Endothelial cell of umbilical vein (primary cell): ENCODE results near the gene FBXL13. TPM values are rescaled to one million over a fixed set of nuclear protein-coding genes. Genes with fewer than 3 reads are reported as not detected.

Experiments used
- BruUV-seq: library from RNA; stranded (reverse); fragments of 400-500 nt; replicated peaks from 2 replicates; lab custom pipeline; 2021; lab: Mats Ljungman, UMichigan
- CTCF ChIA-PET: fragments of 300-600, 350-600 bp; sonication (Branson Sonifier 250); formaldehyde crosslinking; loops from one replicate; lab custom pipeline; 2021; ENCODE audit warnings: antibody characterized with exemption, inconsistent platforms; lab: Charles Lee
- POLR2A ChIA-PET: fragments of 300-600, 350-600 bp; sonication (Branson Sonifier 250); formaldehyde crosslinking; loops from one replicate; lab custom pipeline; 2021; ENCODE audit warnings: antibody characterized with exemption, inconsistent platforms; lab: Charles Lee
- DNase-seq: peaks from one replicate; pipeline ENCODE4 v3.0.0-alpha.2; 2011; ENCODE audit warnings: low read depth, low spot score
- FAIRE-seq: peaks from 2 replicates; lab custom pipeline; 2011; peaks lifted over from hg19 to GRCh38; lab: Jason Lieb, UNC
- H2AFZ ChIP-seq: 2 replicates; pipeline ENCODE4 v1.6.0; 2012; ENCODE audit warnings: low read depth, low read length, control low read depth, inconsistent platforms
- H3K27ac ChIP-seq: 2 replicates; pipeline ENCODE4 v1.5.1; 2011; ENCODE audit warnings: low read depth, mild to moderate bottlenecking, control low read depth, low read length, moderate library complexity; ENCODE audit not compliant: insufficient read depth
- H3K27me3 ChIP-seq, 2 experiments: 2 replicates each; pipeline versions ENCODE4 v1.6.0 to v1.6.1; 2011; ENCODE audit warnings: low read length in 2 of 2, mixed read lengths in 1 of 2; ENCODE audit not compliant: control insufficient read depth in 2 of 2, insufficient read depth in 2 of 2
- H3K36me3 ChIP-seq, 2 experiments: 2 replicates in 1 of 2; 3 replicates in 1 of 2; pipeline ENCODE4 v1.5.1; 2011; ENCODE audit warnings: low read length in 2 of 2, mild to moderate bottlenecking in 1 of 2, moderate library complexity in 1 of 2; ENCODE audit not compliant: control insufficient read depth in 2 of 2, insufficient read depth in 2 of 2; ENCODE audit errors: extremely low read depth in 1 of 2
- H3K4me1 ChIP-seq: 3 replicates; pipeline ENCODE4 v1.5.1; 2011; ENCODE audit warnings: mild to moderate bottlenecking, low read length; ENCODE audit not compliant: control insufficient read depth, insufficient read depth; ENCODE audit errors: extremely low read depth
- H3K4me2 ChIP-seq: 2 replicates; pipeline ENCODE4 v1.6.1; 2011; ENCODE audit warnings: low read length, control low read depth, mixed read lengths; ENCODE audit not compliant: insufficient read depth
- H3K4me3 ChIP-seq, 3 experiments: fragments of 200-600 bp in 1 of 3; sonication (generic), shearing (Covaris generic) in 1 of 3; replicated peaks in 1 of 3; 2 replicates each; pipeline ENCODE4 v1.5.1; 2011 to 2016; ENCODE audit warnings: control low read depth in 3 of 3, low read length in 3 of 3, mild to moderate bottlenecking in 2 of 3, inconsistent platforms in 1 of 3, low read depth in 1 of 3, moderate library complexity in 1 of 3; ENCODE audit not compliant: insufficient read depth in 1 of 3
- H3K79me2 ChIP-seq: 2 replicates; pipeline ENCODE4 v1.6.0; 2012; ENCODE audit warnings: low read length, inconsistent platforms; ENCODE audit not compliant: control insufficient read depth, insufficient read depth
- H3K9ac ChIP-seq: replicated peaks from 2 replicates; pipeline ENCODE3; 2011; ENCODE audit warnings: low read length, control low read depth; ENCODE audit not compliant: insufficient read depth; ENCODE audit errors: extremely low read depth
- H3K9me1 ChIP-seq: replicated peaks from 3 replicates; pipeline ENCODE4 v1.6.0; 2011; ENCODE audit warnings: mild to moderate bottlenecking, low read length; ENCODE audit not compliant: control insufficient read depth, insufficient read depth; ENCODE audit errors: extremely low read depth
- H3K9me3 ChIP-seq: replicated peaks from 2 replicates; pipeline ENCODE4 v1.5.1; 2012; ENCODE audit warnings: low read length, inconsistent platforms; ENCODE audit not compliant: control insufficient read depth, insufficient read depth
- H4K20me1 ChIP-seq: replicated peaks from 2 replicates; pipeline ENCODE3; 2011; ENCODE audit warnings: mild to moderate bottlenecking, low read length; ENCODE audit not compliant: control insufficient read depth, insufficient read depth; ENCODE audit errors: extremely low read depth
- EZH2 ChIP-seq: IDR thresholded peaks from 2 replicates; pipeline ENCODE4 v1.6.1; 2012; ENCODE audit warnings: borderline replicate concordance, low read depth, mild to moderate bottlenecking, moderate library complexity, low read length, inconsistent platforms; ENCODE audit not compliant: severe bottlenecking
- GATA2 ChIP-seq: IDR thresholded peaks from 2 replicates; pipeline ENCODE4 v1.7.0; 2011; ENCODE audit warnings: low read depth, mild to moderate bottlenecking, moderate library complexity, mixed read lengths, low read length; ENCODE audit not compliant: insufficient read length, insufficient read depth
- JUN ChIP-seq: IDR thresholded peaks from 2 replicates; pipeline ENCODE4 v1.6.1; 2011; ENCODE audit warnings: borderline replicate concordance, low read depth; ENCODE audit not compliant: insufficient read length, insufficient read depth
- MYC ChIP-seq: IDR thresholded peaks from one replicate; pipeline ENCODE4 v1.6.1; 2011; ENCODE audit warnings: mild to moderate bottlenecking, low read depth, low read length
- POLR2AphosphoS5 ChIP-seq: IDR thresholded peaks from 2 replicates; pipeline ENCODE4 v1.6.1; 2012; ENCODE audit warnings: low read depth, mild to moderate bottlenecking, control low read depth, low read length, moderate library complexity; ENCODE audit not compliant: insufficient read depth
- dilution Hi-C: fragments of 300-500 bp; cut with MboI; formaldehyde crosslinking; loops from one replicate; pipeline ENCODE4 v1.15.0; 2019; ENCODE audit warnings: low sequenced_read_pairs; ENCODE audit not compliant: extremely low pct_ligation_motif_present
- intact Hi-C: fragments of 100-400 bp; cut with micrococcal nuclease; formaldehyde crosslinking; loops from one replicate; pipeline ENCODE4 v1.10.0; 2022
- polyA plus RNA-seq, 4 experiments: library from polyadenylated mRNA; depleted of rRNA in 3 of 4; stranded (reverse) in 3 of 4; unstranded in 1 of 4; fragments of >200 nt; gene quantifications; 2 replicates each; pipeline versions ENCODE4 v1.2.1 to v1.2.3, GENCODE V29; 2011 to 2012; ENCODE audit warnings: missing spikeins in 1 of 4
- total RNA-seq: library from RNA; stranded (reverse); gene quantifications from 2 replicates; pipeline ENCODE4 v1.2.3, GENCODE V29; 2021
- TF ChIP-seq, protein P1 (sequence below), 2 donors: IDR thresholded peaks; 1 replicate in 1 of 2; 2 replicates in 1 of 2; pipeline ENCODE4 v1.5.1; 2011; ENCODE audit warnings: low read length in 2 of 2, mild to moderate bottlenecking in 2 of 2, moderate library complexity in 2 of 2, control low read depth in 1 of 2, inconsistent platforms in 1 of 2, low read depth in 1 of 2; ENCODE audit not compliant: insufficient read depth in 1 of 2; ENCODE audit errors: extremely low read depth in 1 of 2
- TF ChIP-seq, protein P2 (sequence below): IDR thresholded peaks from 2 replicates; pipeline ENCODE4 v1.6.1; 2011; ENCODE audit not compliant: insufficient read depth, insufficient read length

The FBXL13 gene
- total and polyA plus RNA-seq, 2 donors (not counting 3 experiments of a cell fraction or from before 2014, with no cell fraction given) = 3.9 to 4.6 TPM

DNA sequence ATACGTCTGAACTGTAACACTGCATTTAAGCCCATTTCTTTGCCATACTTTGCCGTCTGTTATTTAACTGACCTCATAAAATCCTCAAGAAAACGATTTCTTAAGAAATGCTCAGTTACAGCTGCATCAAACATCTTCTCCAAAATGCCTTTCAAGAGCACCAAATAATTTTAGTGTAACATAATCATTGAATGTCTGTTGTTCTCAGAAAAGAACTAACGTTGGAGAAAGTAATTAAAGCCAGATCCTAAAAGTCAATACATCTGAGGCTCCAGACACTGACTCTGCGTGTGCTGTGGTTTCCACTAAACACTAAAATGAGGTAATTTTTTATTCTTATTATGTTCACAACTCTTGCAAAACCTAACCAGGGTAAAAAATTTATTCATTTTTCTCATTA, 225.5 kb downstream of the FBXL13 start:
- no TSS peak for BruUV-seq
- Histone ChIP-seq H3K27ac (no peak overlapping the region), H3K9me3 (no peaks in the 10 kb centered on the region), H4K20me1 (no peaks in the 10 kb centered on the region), H3K9me1 (no peaks in the 10 kb centered on the region), H3K4me3 (no peak overlapping the region), H3K4me2 (no peak overlapping the region), H2AFZ (no peak overlapping the region), H3K9ac (no peak overlapping the region), H3K36me3 (no peaks in the 10 kb centered on the region), H3K79me2 (no peaks in the 10 kb centered on the region), H3K27me3 (no peaks in the 10 kb centered on the region), H3K4me1 (no peaks in the 10 kb centered on the region)
- TF ChIP-seq, protein P1, sequence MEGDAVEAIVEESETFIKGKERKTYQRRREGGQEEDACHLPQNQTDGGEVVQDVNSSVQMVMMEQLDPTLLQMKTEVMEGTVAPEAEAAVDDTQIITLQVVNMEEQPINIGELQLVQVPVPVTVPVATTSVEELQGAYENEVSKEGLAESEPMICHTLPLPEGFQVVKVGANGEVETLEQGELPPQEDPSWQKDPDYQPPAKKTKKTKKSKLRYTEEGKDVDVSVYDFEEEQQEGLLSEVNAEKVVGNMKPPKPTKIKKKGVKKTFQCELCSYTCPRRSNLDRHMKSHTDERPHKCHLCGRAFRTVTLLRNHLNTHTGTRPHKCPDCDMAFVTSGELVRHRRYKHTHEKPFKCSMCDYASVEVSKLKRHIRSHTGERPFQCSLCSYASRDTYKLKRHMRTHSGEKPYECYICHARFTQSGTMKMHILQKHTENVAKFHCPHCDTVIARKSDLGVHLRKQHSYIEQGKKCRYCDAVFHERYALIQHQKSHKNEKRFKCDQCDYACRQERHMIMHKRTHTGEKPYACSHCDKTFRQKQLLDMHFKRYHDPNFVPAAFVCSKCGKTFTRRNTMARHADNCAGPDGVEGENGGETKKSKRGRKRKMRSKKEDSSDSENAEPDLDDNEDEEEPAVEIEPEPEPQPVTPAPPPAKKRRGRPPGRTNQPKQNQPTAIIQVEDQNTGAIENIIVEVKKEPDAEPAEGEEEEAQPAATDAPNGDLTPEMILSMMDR (IDR thresholded peaks at IDR 0.05; ENCODE audit: extremely low read depth in 1 of 2, insufficient read depth in 1 of 2, low read depth in 1 of 2, low read length in 2 of 2) = no peak
- TF ChIP-seq EZH2 (no peak), MYC (no peak), POLR2AphosphoS5 (no peak)
- POLR2A ChIA-PET = no interaction called here
- intact Hi-C loops (no loop called here), dilution Hi-C loops (no loop called here)
- CTCF ChIA-PET = interaction anchor here (1.6 kb wide), 1 partner anchor 226 kb away, joined by 3 read pairs; the partner anchor contains the start of genes ARMC10 and FBXL13
- DNase-seq (no peak), FAIRE-seq (no peak)

DNA sequence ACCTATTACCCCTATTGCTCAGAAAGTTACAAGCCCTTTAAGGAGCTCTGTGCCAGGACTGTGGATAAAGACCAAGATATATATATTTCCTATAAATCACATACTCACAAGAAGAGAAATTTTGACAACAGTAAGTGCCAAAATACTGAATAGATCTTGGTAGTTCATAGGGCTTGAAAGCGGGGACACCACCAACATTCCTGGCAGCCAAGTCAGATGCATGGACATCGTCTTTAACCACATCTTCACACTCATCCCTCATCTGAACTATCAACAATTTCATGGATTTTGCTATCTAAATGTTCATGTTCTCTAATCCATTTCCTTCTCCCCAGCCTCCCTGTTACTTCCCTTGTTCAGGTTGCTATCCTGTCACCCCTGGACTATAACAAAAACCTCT, 229.2 kb downstream of the FBXL13 start:
- intact Hi-C loops = no loop called here
- no peak overlapping the region for H3K4me2 ChIP-seq
- H3K4me3 ChIP-seq = no peak overlapping the region
- H3K79me2 ChIP-seq = no peaks in the 10 kb centered on the region
- no TSS peak for BruUV-seq
- CTCF ChIA-PET = no interaction called here
- no peaks in the 10 kb centered on the region for H3K9me3 ChIP-seq
- no peaks in the 10 kb centered on the region for H3K36me3 ChIP-seq
- no peaks in the 10 kb centered on the region for H3K4me1 ChIP-seq
- dilution Hi-C loops = no loop called here
- H4K20me1 ChIP-seq = no peaks in the 10 kb centered on the region
- no peak for TF ChIP-seq EZH2
- TF ChIP-seq, protein P2, sequence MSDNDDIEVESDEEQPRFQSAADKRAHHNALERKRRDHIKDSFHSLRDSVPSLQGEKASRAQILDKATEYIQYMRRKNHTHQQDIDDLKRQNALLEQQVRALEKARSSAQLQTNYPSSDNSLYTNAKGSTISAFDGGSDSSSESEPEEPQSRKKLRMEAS = no peak
- TF ChIP-seq MYC = no peak
- no peak for TF ChIP-seq JUN
- TF ChIP-seq, protein P1 (IDR thresholded peaks at IDR 0.05; ENCODE audit: extremely low read depth in 1 of 2, insufficient read depth in 1 of 2, low read depth in 1 of 2, low read length in 2 of 2) = no peak
- TF ChIP-seq GATA2 = no peak
- no peak overlapping the region for H3K9ac ChIP-seq
- POLR2A ChIA-PET = no interaction called here
- no peak overlapping the region for H2AFZ ChIP-seq
- DNase-seq = no peak
- no peak overlapping the region for H3K27ac ChIP-seq
- no peaks in the 10 kb centered on the region for H3K27me3 ChIP-seq
- no peaks in the 10 kb centered on the region for H3K9me1 ChIP-seq
- no peak for FAIRE-seq
